Measurements from ENCODE around the gene KRT13. TPM values are rescaled to one million over a fixed set of nuclear protein-coding genes. Genes with fewer than 3 reads are reported as not detected.

Gene KRT13
- total and polyA plus RNA-seq, 2 donors (not counting 1 experiment from before 2014, with no cell fraction given): not detected

DNA sequence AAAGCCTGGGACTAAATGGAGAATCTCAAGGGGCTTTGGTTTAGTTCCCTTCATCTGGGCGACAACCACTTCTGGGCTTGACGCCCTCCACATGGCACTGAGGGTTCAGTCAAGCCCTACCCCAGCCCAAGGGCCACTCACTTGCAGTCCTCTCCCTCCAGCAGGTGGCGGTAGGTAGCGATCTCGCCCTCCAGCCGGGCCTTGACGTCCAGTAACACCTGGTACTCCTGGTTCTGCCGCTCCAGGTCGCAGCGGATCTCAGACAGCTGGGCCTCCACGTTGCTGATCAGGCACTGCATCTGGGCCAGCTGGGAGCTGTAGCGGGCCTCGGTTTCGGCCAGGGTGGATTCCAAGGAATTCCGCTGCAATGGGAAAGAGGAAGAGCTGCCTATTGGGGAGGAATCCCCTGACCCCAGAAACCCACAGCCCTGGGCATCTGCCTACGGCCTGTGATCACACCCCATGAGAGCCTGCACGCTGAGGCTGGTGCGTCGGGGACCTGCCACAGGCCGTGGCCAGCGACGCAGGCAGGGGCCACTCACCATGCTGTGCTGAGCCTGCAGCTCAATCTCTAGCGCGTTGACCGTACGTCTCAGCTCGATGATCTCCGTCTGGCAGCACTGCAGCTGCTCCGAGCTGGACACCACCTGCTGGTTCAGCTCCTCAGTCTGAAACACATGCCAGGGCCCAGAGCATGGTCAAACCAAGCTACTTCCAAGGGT is 18.4 kb downstream of the KRT13 start:
- WGBS (ENCODE audit: insufficient coverage): 68% methylated on average over 24 of the region's 29 CpGs
- H3K27me3 ChIP-seq (replicated peaks in 1 of 4; ENCODE audit: control extremely low read depth in 1 of 4, control insufficient read depth in 3 of 4, insufficient read depth in 4 of 4, low read length in 3 of 4): peaks cover 0 to 7% (median 0%) of the 10 kb centered on the region in 4 experiments
- H3K9me3 ChIP-seq (ENCODE audit: control extremely low read depth in 1 of 3, control insufficient read depth in 2 of 3, insufficient read depth in 1 of 3, low read length in 2 of 3): peaks cover 0 to 4% (median 0%) of the 10 kb centered on the region in 3 donors
- no peaks in the 10 kb centered on the region for H3K79me2 ChIP-seq (ENCODE audit: control insufficient read depth, insufficient read depth, low read length)
- Mint-ChIP-seq H3K9me3 (ENCODE audit: insufficient read depth) (no peaks in the 10 kb centered on the region), H3K27ac (no peak overlapping the region), H3K4me1 (no peaks in the 10 kb centered on the region), H3K4me3 (no peak overlapping the region), H3K27me3 (peaks cover 28% of the 10 kb centered on the region)
- H3K4me1 ChIP-seq (ENCODE audit: control insufficient read depth in 2 of 2, insufficient read depth in 2 of 2, low read length in 2 of 2): no peaks in the 10 kb centered on the region
- H4K20me1 ChIP-seq (ENCODE audit: control insufficient read depth, insufficient read depth, low read length, poor library complexity, severe bottlenecking): no peaks in the 10 kb centered on the region
- H3K36me3 ChIP-seq (replicated peaks in 1 of 2; ENCODE audit: control extremely low read depth in 1 of 2, control insufficient read depth in 1 of 2, extremely low read depth in 1 of 2, insufficient read depth in 2 of 2, low read length in 1 of 2): no peaks in the 10 kb centered on the region
- intact Hi-C loops (cut with micrococcal nuclease): no loop called here
- H3K4me3 ChIP-seq (ENCODE audit: control extremely low read depth in 1 of 5, extremely low read depth in 1 of 5, insufficient read depth in 1 of 5, low read depth in 2 of 5, low read length in 4 of 5): no peak overlapping the region
- no peak overlapping the region for H3K27ac ChIP-seq (ENCODE audit: low read length in 2 of 2)
- no peak for ATAC-seq (ENCODE audit: low read depth)
- no peak overlapping the region for H3K4me2 ChIP-seq (replicated peaks; ENCODE audit: low read depth, low read length, poor library complexity, severe bottlenecking)
- DNase-seq: peak; percentile 30
- no peak overlapping the region for H3K9ac ChIP-seq (ENCODE audit: low read length)
- no peak overlapping the region for H2AFZ ChIP-seq (ENCODE audit: insufficient read depth, low read depth, low read length, poor library complexity, severe bottlenecking)
- no peak for TF ChIP-seq EZH2 (IDR thresholded peaks at IDR 0.05; ENCODE audit: borderline replicate concordance, insufficient read depth, low read depth, low read length, poor library complexity, severe bottlenecking)
- peak; percentile 31 for TF ChIP-seq CTCF (IDR thresholded peaks at IDR 0.05)
- CTCF ChIA-PET: interaction anchor here (0.7 to 1.9 kb wide), 4 partner anchors 62 to 179 kb away, joined by 4 to 5 read pairs (median 4); no protein-coding TSS in a partner anchor
- POLR2A ChIA-PET: no interaction called here

- Histone ChIP-seq H3K27me3 (replicated peaks in 1 of 4; ENCODE audit: control extremely low read depth in 1 of 4, control insufficient read depth in 3 of 4, insufficient read depth in 4 of 4, low read length in 3 of 4) (peaks cover 0 to 7% (median 0%) of the 10 kb centered on the region in 4 experiments), H3K9me3 (ENCODE audit: control extremely low read depth in 1 of 3, control insufficient read depth in 2 of 3, insufficient read depth in 1 of 3, low read length in 2 of 3) (peaks cover 0 to 4% (median 0%) of the 10 kb centered on the region in 3 donors), H2AFZ (ENCODE audit: insufficient read depth, low read depth, low read length, poor library complexity, severe bottlenecking) (no peak overlapping the region), H3K4me3 (ENCODE audit: control extremely low read depth in 1 of 5, extremely low read depth in 1 of 5, insufficient read depth in 1 of 5, low read depth in 2 of 5, low read length in 4 of 5) (no peak overlapping the region), H4K20me1 (ENCODE audit: control insufficient read depth, insufficient read depth, low read length, poor library complexity, severe bottlenecking) (no peaks in the 10 kb centered on the region), H3K4me2 (replicated peaks; ENCODE audit: low read depth, low read length, poor library complexity, severe bottlenecking) (no peak overlapping the region), H3K9ac (ENCODE audit: low read length) (no peak overlapping the region), H3K27ac (ENCODE audit: low read length in 2 of 2) (no peak overlapping the region), H3K79me2 (ENCODE audit: control insufficient read depth, insufficient read depth, low read length) (no peaks in the 10 kb centered on the region), H3K4me1 (ENCODE audit: control insufficient read depth in 2 of 2, insufficient read depth in 2 of 2, low read length in 2 of 2) (no peaks in the 10 kb centered on the region), H3K36me3 (replicated peaks in 1 of 2; ENCODE audit: control extremely low read depth in 1 of 2, control insufficient read depth in 1 of 2, extremely low read depth in 1 of 2, insufficient read depth in 2 of 2, low read length in 1 of 2) (no peaks in the 10 kb centered on the region)
- POLR2A ChIA-PET: no interaction called here
- no peak overlapping the region for H3K27ac Mint-ChIP-seq
- DNase-seq (no peak), ATAC-seq (ENCODE audit: low read depth) (no peak)
- H3K27me3 Mint-ChIP-seq: peaks cover 23% of the 10 kb centered on the region
- 97% methylated on average over 13 of the region's 13 CpGs for WGBS (ENCODE audit: insufficient coverage)
- H3K4me3 Mint-ChIP-seq: no peak overlapping the region
- TF ChIP-seq EZH2 (IDR thresholded peaks at IDR 0.05; ENCODE audit: borderline replicate concordance, insufficient read depth, low read depth, low read length, poor library complexity, severe bottlenecking) (no peak), CTCF (IDR thresholded peaks at IDR 0.05) (no peak)
- intact Hi-C loops (cut with micrococcal nuclease): no loop called here
- no peaks in the 10 kb centered on the region for H3K4me1 Mint-ChIP-seq
- CTCF ChIA-PET: interaction anchor here (1.2 kb wide), 1 partner anchor 63 kb away, joined by 4 read pairs; no protein-coding TSS in a partner anchor
- H3K9me3 Mint-ChIP-seq (ENCODE audit: insufficient read depth): no peaks in the 10 kb centered on the region
Measured at GRCh38 chr17:41486316-41486715, 19.1 kb downstream of the KRT13 start.

All from B cell (primary cell).